SK-MEL-5 (cell line): ENCODE data around the gene LHPP. TPM values are rescaled to one million over a fixed set of nuclear protein-coding genes. Genes with fewer than 3 reads are reported as not detected.

ENCODE experiments used
- DNase-seq: peaks from one replicate; pipeline ENCODE4 v3.0.0-alpha.2; 2016; ENCODE audit warnings: low read depth, low spot score
- in situ Hi-C: cut with HindIII; loops from 2 replicates; pipeline ENCODE4 v1.10.0; 2016; ENCODE audit warnings: low sequenced_read_pairs, high pct_unique_total_duplicates, low pct_unique_long_range_greater_than_20kb
- total RNA-seq: library from RNA; depleted of rRNA; stranded (reverse); fragments of >200 nt; shearing (Covaris generic); gene quantifications from 2 replicates; pipeline ENCODE4 v1.2.3, GENCODE V29; 2014

LHPP gene
- total RNA-seq, 1 experiment from 2014 or later = 4.7 TPM

DNA sequence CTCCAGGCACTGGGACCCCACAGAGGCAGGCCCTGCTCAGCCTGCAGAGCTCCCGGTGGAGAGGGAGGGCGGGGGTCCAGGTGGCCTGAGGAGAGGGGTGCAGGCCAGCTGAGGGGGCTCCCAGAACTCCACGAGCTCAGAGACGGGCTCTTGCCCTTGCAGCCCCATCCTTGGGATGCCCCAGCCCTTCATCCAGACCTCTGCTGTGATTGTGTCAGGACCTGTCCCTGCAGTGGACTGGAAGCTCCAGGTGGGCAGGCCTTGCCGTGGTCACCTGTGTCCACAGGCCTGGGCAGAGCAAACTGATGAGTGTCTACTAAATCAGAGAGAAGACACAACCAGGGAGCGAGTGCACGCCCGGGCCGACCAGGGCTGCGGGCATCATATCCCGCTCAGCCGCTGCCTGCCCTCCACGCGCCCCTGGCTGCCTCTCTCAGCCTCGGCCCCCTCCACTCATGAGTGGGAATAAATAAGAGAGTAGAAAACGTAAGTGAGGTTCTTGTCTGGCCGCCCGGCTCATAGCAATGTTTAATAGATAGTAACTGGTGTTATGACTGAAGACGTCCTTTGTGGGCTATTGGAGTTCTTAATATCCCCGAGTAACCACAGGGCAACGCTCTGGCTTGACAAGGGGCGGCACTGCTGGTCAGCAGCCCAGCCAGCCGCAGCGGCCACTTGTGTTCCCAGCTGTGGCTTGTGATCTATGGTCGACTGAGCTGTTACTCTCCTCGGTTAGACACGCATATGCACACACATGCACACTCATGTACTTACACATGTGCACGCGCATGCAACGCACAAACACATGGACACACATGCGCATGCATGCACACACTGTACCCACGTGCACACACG lies 105.6 kb downstream of the LHPP start:
- DNase-seq = no peak
- in situ Hi-C loops = no loop called here

GRCh38 chr10:124568339-124568738 lies 106.7 kb downstream of the LHPP start:
- DNase-seq = no peak

GRCh38 chr10:124568848-124569622 lies 107.4 kb downstream of the LHPP start:
- in situ Hi-C loops = no loop called here
- DNase-seq = no peak

More at GRCh38 chr10:124568339-124568738, 106.7 kb downstream of the LHPP start:
- in situ Hi-C loops = no loop called here

GRCh38 chr10:124569623-124570470 lies 108.2 kb downstream of the LHPP start:
- in situ Hi-C loops = no loop called here
- no peak for DNase-seq

DNA sequence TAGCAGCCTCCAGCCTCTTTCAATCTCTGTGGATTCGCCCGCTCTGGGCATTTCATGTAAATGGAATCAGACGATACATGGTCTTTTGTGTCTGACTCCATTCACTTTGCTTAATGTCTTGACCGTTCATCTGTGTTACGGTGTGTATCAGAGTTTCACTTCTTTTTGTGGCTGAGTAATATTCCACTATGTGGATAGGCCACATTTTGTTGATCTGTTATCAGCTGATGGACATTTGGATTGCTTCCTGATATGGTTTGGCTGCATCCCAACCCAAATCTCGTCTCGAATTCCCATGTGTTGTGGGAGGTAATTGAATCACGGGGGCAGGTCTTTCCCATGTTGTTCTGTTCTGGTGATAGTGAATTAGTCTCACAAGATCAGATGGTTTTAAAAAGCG lies 109.0 kb downstream of the LHPP start:
- DNase-seq = no peak
- in situ Hi-C loops = no loop called here

DNA sequence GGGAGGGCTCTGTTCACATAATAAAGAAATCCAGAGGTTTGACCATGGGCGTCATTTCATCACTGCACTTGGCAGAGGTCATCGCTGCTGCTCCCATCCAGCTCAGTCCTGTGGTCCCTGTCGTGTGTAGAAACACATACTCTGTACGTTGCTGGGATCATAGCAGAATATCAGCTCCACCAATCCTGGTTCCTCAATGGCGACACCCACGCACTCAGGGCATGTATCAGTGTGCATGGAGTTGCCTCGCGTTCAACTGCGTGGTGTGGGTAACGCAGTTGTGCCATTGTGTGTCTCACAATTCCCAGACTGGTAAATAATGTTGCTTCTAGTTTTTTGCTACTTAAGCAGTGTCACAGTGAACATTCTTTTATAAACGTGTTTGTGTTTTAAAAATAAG lies 111.1 kb downstream of the LHPP start:
- no peak for DNase-seq
- in situ Hi-C loops = no loop called here

GRCh38 chr10:124573726-124574455 lies 112.3 kb downstream of the LHPP start:
- in situ Hi-C loops = no loop called here
- no peak for DNase-seq

GRCh38 chr10:124574456-124575070 lies 112.9 kb downstream of the LHPP start:
- in situ Hi-C loops = no loop called here
- DNase-seq = no peak

DNA sequence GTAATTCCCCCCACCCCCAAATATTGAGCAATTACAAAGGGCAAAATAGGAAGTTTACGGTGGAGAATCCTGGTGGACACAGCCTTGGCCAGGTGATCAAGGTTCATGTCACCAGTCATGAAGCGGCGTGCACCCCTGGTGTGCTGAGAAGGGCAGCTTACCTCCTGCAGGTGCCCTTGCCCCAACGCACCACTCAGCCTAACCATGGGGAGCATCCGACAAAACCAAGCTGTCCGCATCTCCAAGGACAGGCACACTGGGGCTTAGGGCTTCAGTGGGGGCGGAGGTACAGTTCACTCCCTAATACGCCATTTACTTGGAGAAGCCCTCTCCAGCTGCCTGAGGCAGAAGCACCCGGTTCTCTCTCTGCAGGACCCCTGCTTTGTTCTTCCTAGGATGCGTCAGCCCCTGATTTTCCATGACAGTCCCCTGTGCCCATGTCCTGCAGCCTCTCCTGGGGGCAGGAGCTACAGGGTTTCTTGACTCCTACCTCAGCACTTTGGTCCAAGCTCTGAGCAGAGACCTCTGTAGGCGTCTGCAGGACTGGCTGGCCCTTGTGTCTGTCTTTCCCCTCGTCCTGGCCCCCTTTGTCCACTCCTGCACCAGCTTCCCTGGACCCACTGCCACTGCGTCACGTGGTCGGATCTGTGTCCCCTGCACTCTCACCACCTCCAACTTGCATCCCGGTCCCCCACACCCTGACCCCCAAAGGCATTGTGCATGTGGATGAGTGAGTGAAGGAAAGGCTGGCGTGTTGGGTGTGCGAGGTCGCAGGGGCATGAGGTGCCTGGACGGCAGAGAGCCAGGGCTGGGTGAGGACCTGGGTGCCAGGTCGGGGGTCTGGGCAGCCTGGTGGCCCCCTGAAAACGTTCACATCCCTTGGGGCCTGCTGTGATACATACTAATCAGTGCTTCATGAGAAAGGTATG lies 113.7 kb downstream of the LHPP start:
- no peak for DNase-seq
- in situ Hi-C loops = no loop called here

GRCh38 chr10:124576526-124577420 lies 115.2 kb downstream of the LHPP start:
- in situ Hi-C loops = no loop called here
- DNase-seq = no peak

GRCh38 chr10:124577651-124578050 lies 116.0 kb downstream of the LHPP start:
- in situ Hi-C loops = no loop called here
- DNase-seq = no peak

DNA sequence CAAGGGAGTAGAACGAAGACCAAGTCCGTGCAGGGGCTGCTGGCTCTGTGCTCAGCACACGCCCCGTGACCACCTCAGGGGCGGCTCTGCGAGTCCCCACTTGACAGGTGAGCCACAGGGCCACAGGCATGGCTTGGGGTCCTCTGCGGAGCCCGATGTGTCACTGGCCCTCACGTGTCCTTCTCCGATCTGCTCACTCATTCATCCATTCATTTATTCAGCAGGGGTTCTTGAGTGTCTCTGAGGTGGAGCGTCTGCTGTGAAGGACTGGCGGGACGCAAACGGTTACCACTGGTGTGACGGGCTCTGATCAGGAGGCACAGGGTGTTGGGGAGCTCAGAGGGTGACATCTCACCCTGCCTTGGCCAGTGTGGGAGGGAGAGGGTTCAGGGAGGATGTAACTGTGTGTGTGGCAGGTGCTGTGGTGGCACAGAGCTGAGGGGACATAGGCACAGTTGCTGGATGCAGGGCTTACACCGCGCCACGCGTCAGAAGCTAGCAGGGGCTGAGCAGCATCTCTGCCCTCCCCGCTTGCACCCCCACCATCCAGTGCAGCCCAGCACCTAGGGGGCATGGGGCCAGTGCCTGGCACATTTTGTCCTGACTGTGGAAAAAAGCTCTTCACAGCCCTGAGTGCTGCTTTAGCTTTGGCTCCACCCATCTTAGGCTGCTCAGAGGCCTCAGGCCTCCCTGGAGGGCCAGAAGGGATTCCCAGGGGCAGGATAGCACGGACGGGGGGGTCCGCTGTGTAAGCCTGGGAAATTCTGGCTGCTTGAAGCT lies 116.8 kb downstream of the LHPP start:
- in situ Hi-C loops = no loop called here
- no peak for DNase-seq

GRCh38 chr10:124579011-124579399 lies 117.4 kb downstream of the LHPP start:
- DNase-seq = no peak
- in situ Hi-C loops = no loop called here

DNA sequence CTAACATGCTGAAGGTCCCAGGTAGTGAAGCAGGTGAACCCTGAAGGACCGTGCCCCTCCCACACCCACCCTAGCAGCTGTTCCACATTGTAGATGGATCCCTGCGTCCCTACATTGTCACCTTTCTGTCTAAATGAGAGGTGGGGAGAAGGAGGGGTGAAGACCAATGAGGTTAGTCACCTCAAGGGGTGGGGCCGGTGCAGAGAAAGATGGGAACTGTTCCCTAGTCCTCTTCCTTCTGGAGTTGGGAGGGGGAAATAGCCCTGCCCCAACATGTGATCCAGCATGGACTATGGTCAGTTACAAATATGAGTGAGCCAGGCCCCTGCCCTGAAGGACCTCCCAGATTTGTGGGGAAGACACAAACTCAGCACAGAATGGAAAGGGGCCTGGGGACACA lies 124.5 kb downstream of the LHPP start:
- DNase-seq = no peak
- in situ Hi-C loops = no loop called here
